ENCODE measurements around the gene PACSIN2.

DNA sequence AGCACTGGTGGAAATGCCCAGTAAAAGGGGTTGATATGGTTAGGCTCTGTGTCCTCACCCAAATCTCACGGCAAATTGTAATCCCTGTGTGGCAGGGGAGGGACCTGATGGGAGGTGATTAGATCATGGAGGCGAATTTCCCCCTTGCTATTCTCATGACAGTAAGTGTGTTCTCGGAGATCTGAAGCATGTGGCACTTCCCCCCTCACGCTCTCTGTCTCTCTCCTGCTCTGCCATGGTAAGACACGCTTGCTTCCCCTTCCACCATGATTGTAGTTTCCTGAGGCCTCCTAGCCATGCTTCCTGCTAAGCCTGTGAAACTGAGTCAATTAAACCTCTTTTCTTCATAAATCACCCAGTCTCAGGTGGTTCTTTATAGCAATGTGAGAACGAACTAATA lies 37.4 kb downstream of the PACSIN2 start:
- TF ChIP-seq EZH2 (IDR thresholded peaks at IDR 0.05; ENCODE audit: low read depth): no peak
- TF ChIP-seq, protein P1, sequence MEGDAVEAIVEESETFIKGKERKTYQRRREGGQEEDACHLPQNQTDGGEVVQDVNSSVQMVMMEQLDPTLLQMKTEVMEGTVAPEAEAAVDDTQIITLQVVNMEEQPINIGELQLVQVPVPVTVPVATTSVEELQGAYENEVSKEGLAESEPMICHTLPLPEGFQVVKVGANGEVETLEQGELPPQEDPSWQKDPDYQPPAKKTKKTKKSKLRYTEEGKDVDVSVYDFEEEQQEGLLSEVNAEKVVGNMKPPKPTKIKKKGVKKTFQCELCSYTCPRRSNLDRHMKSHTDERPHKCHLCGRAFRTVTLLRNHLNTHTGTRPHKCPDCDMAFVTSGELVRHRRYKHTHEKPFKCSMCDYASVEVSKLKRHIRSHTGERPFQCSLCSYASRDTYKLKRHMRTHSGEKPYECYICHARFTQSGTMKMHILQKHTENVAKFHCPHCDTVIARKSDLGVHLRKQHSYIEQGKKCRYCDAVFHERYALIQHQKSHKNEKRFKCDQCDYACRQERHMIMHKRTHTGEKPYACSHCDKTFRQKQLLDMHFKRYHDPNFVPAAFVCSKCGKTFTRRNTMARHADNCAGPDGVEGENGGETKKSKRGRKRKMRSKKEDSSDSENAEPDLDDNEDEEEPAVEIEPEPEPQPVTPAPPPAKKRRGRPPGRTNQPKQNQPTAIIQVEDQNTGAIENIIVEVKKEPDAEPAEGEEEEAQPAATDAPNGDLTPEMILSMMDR (conservative IDR thresholded peaks at IDR 0.05): no peak
